ENCODE results near the gene PHTF1.

The PHTF1 gene

GRCh38 chr1:113678159-113678469, 81.2 kb downstream of the PHTF1 start:
- H2BK12ac ChIP-seq (ENCODE audit: low read length): no peak overlapping the region
- no peak overlapping the region for H3K27ac ChIP-seq (replicated peaks; ENCODE audit: low read length)
- H3K4me2 ChIP-seq (ENCODE audit: insufficient read depth, low read length, poor library complexity, severe bottlenecking): no peak overlapping the region
- H3K23ac ChIP-seq (ENCODE audit: low read depth, low read length, poor library complexity): no peak overlapping the region
- H3K9me3 ChIP-seq (replicated peaks in 1 of 2; ENCODE audit: control insufficient read depth in 2 of 2, insufficient read depth in 1 of 2, low read depth in 1 of 2, low read length in 2 of 2): no peaks in the 10 kb centered on the region
- H3K4me3 ChIP-seq (ENCODE audit: low read length in 2 of 2): no peak overlapping the region
- no peaks in the 10 kb centered on the region for H3K4me1 ChIP-seq (ENCODE audit: control insufficient read depth in 2 of 2, insufficient read depth in 1 of 2, low read depth in 1 of 2, low read length in 2 of 2)
- no peak overlapping the region for H3K14ac ChIP-seq (ENCODE audit: low read length)
- H4K91ac ChIP-seq (ENCODE audit: low read depth, low read length, poor library complexity): no peak overlapping the region
- no peak overlapping the region for H3K4ac ChIP-seq (ENCODE audit: low read length)
- no peak overlapping the region for H2BK120ac ChIP-seq (ENCODE audit: low read depth, low read length)
- no peaks in the 10 kb centered on the region for H3K27me3 ChIP-seq (ENCODE audit: control insufficient read depth in 3 of 3, insufficient read depth in 3 of 3, low read depth in 1 of 3, low read length in 3 of 3)
- H2BK15ac ChIP-seq (ENCODE audit: low read length): no peak overlapping the region
- H4K8ac ChIP-seq (ENCODE audit: low read depth, low read length): no peak overlapping the region
- no peak overlapping the region for H2BK5ac ChIP-seq (ENCODE audit: low read length)
- DNase-seq (ENCODE audit: low spot score): no peak
- H3K36me3 ChIP-seq (replicated peaks in 1 of 2; ENCODE audit: control insufficient read depth in 2 of 2, insufficient read depth in 2 of 2, low read length in 2 of 2): peaks cover 4 to 28% of the 10 kb centered on the region in 2 donors
- no peaks in the 10 kb centered on the region for H3K79me1 ChIP-seq (ENCODE audit: low read depth, low read length)
- H3K9ac ChIP-seq (ENCODE audit: low read depth, low read length, poor library complexity): no peak overlapping the region
- no peak overlapping the region for H2AFZ ChIP-seq (ENCODE audit: low read length)
- H2AK5ac ChIP-seq (ENCODE audit: low read depth, low read length): no peak overlapping the region
- H3K18ac ChIP-seq (ENCODE audit: low read length): no peak overlapping the region

- DNase-seq (ENCODE audit: low spot score): peak; percentile 31
- H2AK5ac ChIP-seq (ENCODE audit: low read depth, low read length): no peak overlapping the region
- H3K9me3 ChIP-seq (replicated peaks in 1 of 2; ENCODE audit: control insufficient read depth in 2 of 2, insufficient read depth in 1 of 2, low read depth in 1 of 2, low read length in 2 of 2): no peaks in the 10 kb centered on the region
- no peak overlapping the region for H3K4me2 ChIP-seq (ENCODE audit: insufficient read depth, low read length, poor library complexity, severe bottlenecking)
- H2BK15ac ChIP-seq (ENCODE audit: low read length): no peak overlapping the region
- no peak overlapping the region for H4K91ac ChIP-seq (ENCODE audit: low read depth, low read length, poor library complexity)
- H3K9ac ChIP-seq (ENCODE audit: low read depth, low read length, poor library complexity): no peak overlapping the region
- H3K4ac ChIP-seq (ENCODE audit: low read length): no peak overlapping the region
- no peak overlapping the region for H3K23ac ChIP-seq (ENCODE audit: low read depth, low read length, poor library complexity)
- peaks cover 4 to 27% of the 10 kb centered on the region in 2 donors for H3K36me3 ChIP-seq (replicated peaks in 1 of 2; ENCODE audit: control insufficient read depth in 2 of 2, insufficient read depth in 2 of 2, low read length in 2 of 2)
- no peak overlapping the region for H2AFZ ChIP-seq (ENCODE audit: low read length)
- H3K79me1 ChIP-seq (ENCODE audit: low read depth, low read length): no peaks in the 10 kb centered on the region
- WGBS, 2 donors (ENCODE audit: extremely low coverage in 2 of 2, insufficient read length in 2 of 2, insufficient replicate concordance in 1 of 2): no CpG with 5 or more reads among the region's 7 CpGs
- no peak overlapping the region for H2BK120ac ChIP-seq (ENCODE audit: low read depth, low read length)
- no peak overlapping the region for H3K14ac ChIP-seq (ENCODE audit: low read length)
- no peak overlapping the region for H4K8ac ChIP-seq (ENCODE audit: low read depth, low read length)
- H3K27me3 ChIP-seq (ENCODE audit: control insufficient read depth in 3 of 3, insufficient read depth in 3 of 3, low read depth in 1 of 3, low read length in 3 of 3): no peaks in the 10 kb centered on the region
- no peak overlapping the region for H3K4me3 ChIP-seq (ENCODE audit: low read length in 2 of 2)
- H3K27ac ChIP-seq (replicated peaks; ENCODE audit: low read length): no peak overlapping the region
- no peaks in the 10 kb centered on the region for H3K4me1 ChIP-seq (ENCODE audit: control insufficient read depth in 2 of 2, insufficient read depth in 1 of 2, low read depth in 1 of 2, low read length in 2 of 2)
- no peak overlapping the region for H2BK5ac ChIP-seq (ENCODE audit: low read length)
- H2BK12ac ChIP-seq (ENCODE audit: low read length): no peak overlapping the region
- H3K18ac ChIP-seq (ENCODE audit: low read length): no peak overlapping the region
Observed at GRCh38 chr1:113677250-113678158, 81.8 kb downstream of the PHTF1 start.

GRCh38 chr1:113676524-113676923, 82.8 kb downstream of the PHTF1 start:
- H4K91ac ChIP-seq (ENCODE audit: low read depth, low read length, poor library complexity): no peak overlapping the region
- peaks cover 7 to 29% of the 10 kb centered on the region in 2 donors for H3K36me3 ChIP-seq (replicated peaks in 1 of 2; ENCODE audit: control insufficient read depth in 2 of 2, insufficient read depth in 2 of 2, low read length in 2 of 2)
- H4K8ac ChIP-seq (ENCODE audit: low read depth, low read length): no peak overlapping the region
- H3K27me3 ChIP-seq (ENCODE audit: control insufficient read depth in 3 of 3, insufficient read depth in 3 of 3, low read depth in 1 of 3, low read length in 3 of 3): no peaks in the 10 kb centered on the region
- no peak overlapping the region for H3K4ac ChIP-seq (ENCODE audit: low read length)
- H3K4me2 ChIP-seq (ENCODE audit: insufficient read depth, low read length, poor library complexity, severe bottlenecking): no peak overlapping the region
- H2BK15ac ChIP-seq (ENCODE audit: low read length): no peak overlapping the region
- no peak overlapping the region for H2AFZ ChIP-seq (ENCODE audit: low read length)
- no peak for DNase-seq (ENCODE audit: low spot score)
- H3K9ac ChIP-seq (ENCODE audit: low read depth, low read length, poor library complexity): no peak overlapping the region
- no peaks in the 10 kb centered on the region for H3K79me1 ChIP-seq (ENCODE audit: low read depth, low read length)
- no peak overlapping the region for H2BK5ac ChIP-seq (ENCODE audit: low read length)
- H3K14ac ChIP-seq (ENCODE audit: low read length): no peak overlapping the region
- WGBS, 2 donors (ENCODE audit: extremely low coverage in 2 of 2, insufficient read length in 2 of 2, insufficient replicate concordance in 1 of 2): no CpG with 5 or more reads among the region's 5 CpGs
- no peak overlapping the region for H2AK5ac ChIP-seq (ENCODE audit: low read depth, low read length)
- H3K9me3 ChIP-seq (replicated peaks in 1 of 2; ENCODE audit: control insufficient read depth in 2 of 2, insufficient read depth in 1 of 2, low read depth in 1 of 2, low read length in 2 of 2): no peaks in the 10 kb centered on the region
- H2BK12ac ChIP-seq (ENCODE audit: low read length): no peak overlapping the region
- H3K18ac ChIP-seq (ENCODE audit: low read length): no peak overlapping the region
- no peak overlapping the region for H3K27ac ChIP-seq (replicated peaks; ENCODE audit: low read length)
- no peak overlapping the region for H3K4me3 ChIP-seq (ENCODE audit: low read length in 2 of 2)
- H2BK120ac ChIP-seq (ENCODE audit: low read depth, low read length): no peak overlapping the region
- H3K4me1 ChIP-seq (ENCODE audit: control insufficient read depth in 2 of 2, insufficient read depth in 1 of 2, low read depth in 1 of 2, low read length in 2 of 2): no peaks in the 10 kb centered on the region
- no peak overlapping the region for H3K23ac ChIP-seq (ENCODE audit: low read depth, low read length, poor library complexity)

DNA sequence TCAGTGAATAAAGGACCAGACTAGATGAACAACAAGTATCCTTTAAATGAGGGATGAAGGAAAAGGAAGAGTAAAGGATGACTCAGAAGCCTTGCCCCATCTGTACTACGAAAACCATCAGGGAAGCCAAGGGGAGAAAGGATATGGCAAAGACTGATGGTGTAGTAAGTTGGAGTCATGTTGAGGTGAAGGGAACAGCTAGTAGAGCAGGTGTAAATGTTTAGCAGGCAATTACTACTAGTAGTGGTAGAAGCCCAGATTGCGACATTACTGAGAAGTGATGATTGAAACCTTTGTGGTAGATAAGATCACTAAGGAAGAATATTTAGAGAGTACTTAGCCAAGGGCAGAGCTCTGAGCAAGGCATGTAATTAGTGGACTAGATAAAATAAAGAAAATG, 84.0 kb downstream of the PHTF1 start:
- Histone ChIP-seq H2AFZ (ENCODE audit: low read length) (no peak overlapping the region), H3K18ac (ENCODE audit: low read length) (no peak overlapping the region), H2BK5ac (ENCODE audit: low read length) (no peak overlapping the region), H3K36me3 (replicated peaks in 1 of 2; ENCODE audit: control insufficient read depth in 2 of 2, insufficient read depth in 2 of 2, low read length in 2 of 2) (peaks cover 7 to 30% of the 10 kb centered on the region in 2 donors), H3K4me2 (ENCODE audit: insufficient read depth, low read length, poor library complexity, severe bottlenecking) (no peak overlapping the region), H2BK12ac (ENCODE audit: low read length) (no peak overlapping the region), H3K14ac (ENCODE audit: low read length) (no peak overlapping the region), H3K4me3 (ENCODE audit: low read length in 2 of 2) (no peak overlapping the region), H3K79me1 (ENCODE audit: low read depth, low read length) (no peaks in the 10 kb centered on the region), H2AK5ac (ENCODE audit: low read depth, low read length) (no peak overlapping the region), H3K4me1 (ENCODE audit: control insufficient read depth in 2 of 2, insufficient read depth in 1 of 2, low read depth in 1 of 2, low read length in 2 of 2) (no peaks in the 10 kb centered on the region), H3K23ac (ENCODE audit: low read depth, low read length, poor library complexity) (no peak overlapping the region), H3K9me3 (replicated peaks in 1 of 2; ENCODE audit: control insufficient read depth in 2 of 2, insufficient read depth in 1 of 2, low read depth in 1 of 2, low read length in 2 of 2) (no peaks in the 10 kb centered on the region), H3K9ac (ENCODE audit: low read depth, low read length, poor library complexity) (no peak overlapping the region), H2BK120ac (ENCODE audit: low read depth, low read length) (no peak overlapping the region), H4K91ac (ENCODE audit: low read depth, low read length, poor library complexity) (no peak overlapping the region), H3K27ac (replicated peaks; ENCODE audit: low read length) (no peak overlapping the region), H3K4ac (ENCODE audit: low read length) (no peak overlapping the region), H2BK15ac (ENCODE audit: low read length) (no peak overlapping the region), H3K27me3 (ENCODE audit: control insufficient read depth in 3 of 3, insufficient read depth in 3 of 3, low read depth in 1 of 3, low read length in 3 of 3) (no peaks in the 10 kb centered on the region), H4K8ac (ENCODE audit: low read depth, low read length) (no peak overlapping the region)
- no peak for DNase-seq (ENCODE audit: low spot score)
- WGBS, 2 donors (ENCODE audit: extremely low coverage in 2 of 2, insufficient read length in 2 of 2, insufficient replicate concordance in 1 of 2): no CpG with 5 or more reads among the region's 2 CpGs

Data from neuronal stem cell (in vitro differentiated cells).